AG04450 (cell line): ENCODE measurements around the gene CCDC192. TPM values are rescaled to one million over a fixed set of nuclear protein-coding genes. Genes with fewer than 3 reads are reported as not detected.
A peak's percentile ranks its signal among the peaks of the same experiment; 100 is the strongest.

Experiments
- CTCF ChIA-PET: fragments of 300-600, 350-600 bp; formaldehyde crosslinking; extraction: SDS; loops from one replicate; lab custom pipeline; 2022; ENCODE audit warnings: antibody characterized with exemption, inconsistent platforms; lab: Charles Lee
- POLR2A ChIA-PET: fragments of 350-600 bp; formaldehyde crosslinking; extraction: SDS; loops from one replicate; lab custom pipeline; 2021; ENCODE audit warnings: antibody characterized with exemption, inconsistent platforms; lab: Yijun Ruan, JAX
- DNase-seq: peaks from one replicate; pipeline ENCODE4 v3.0.0-alpha.2; 2011; ENCODE audit warnings: low read depth, low spot score
- H3K27ac ChIP-seq: one replicate; pipeline ENCODE4 v1.5.1; 2012; ENCODE audit warnings: low read depth, low read length, control low read depth
- H3K27me3 ChIP-seq: one replicate; pipeline ENCODE4 v1.6.0; 2012; ENCODE audit warnings: low read length; ENCODE audit not compliant: control insufficient read depth, insufficient read depth
- H3K4me3 ChIP-seq: 2 replicates; pipeline ENCODE4 v1.5.1; 2011; ENCODE audit warnings: mild to moderate bottlenecking, low read depth, low read length, control low read depth
- H3K9me3 ChIP-seq: 2 replicates; pipeline ENCODE4 v1.5.1; 2012; ENCODE audit warnings: low read length; ENCODE audit not compliant: control insufficient read depth, insufficient read depth
- polyA plus RNA-seq: library from polyadenylated mRNA; depleted of rRNA; stranded (reverse); fragments of >200 nt; gene quantifications from 2 replicates; pipeline ENCODE4 v1.2.3, GENCODE V29; 2011
- TF ChIP-seq, protein P1 (sequence below): IDR thresholded peaks from 2 replicates; pipeline ENCODE4 v1.5.1; 2011; ENCODE audit warnings: low read depth, low read length, control low read depth, inconsistent platforms

The CCDC192 gene
- polyA plus RNA-seq, 1 experiment = not detected

DNA sequence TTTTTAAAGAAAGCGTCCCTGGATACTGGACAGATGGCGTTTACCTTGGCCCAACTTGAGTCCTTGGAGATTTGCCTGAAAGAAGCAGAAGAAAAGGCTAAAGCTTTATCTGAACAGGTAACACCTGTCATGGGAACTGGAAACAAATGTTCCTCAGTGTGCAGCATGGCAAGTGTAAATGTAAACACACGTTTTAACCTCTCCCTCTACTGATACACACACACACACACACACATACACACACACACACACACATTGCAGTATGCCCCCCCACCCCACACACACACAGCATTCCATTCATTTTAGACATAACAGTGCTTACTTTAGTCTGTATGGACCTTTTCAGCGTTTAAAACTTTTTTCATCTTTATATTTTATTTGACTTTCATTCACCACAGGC, 51.1 kb downstream of the CCDC192 start:
- Histone ChIP-seq H3K27me3 (no peaks in the 10 kb centered on the region), H3K4me3 (no peak overlapping the region), H3K27ac (no peak overlapping the region), H3K9me3 (no peaks in the 10 kb centered on the region)
- TF ChIP-seq, protein P1, sequence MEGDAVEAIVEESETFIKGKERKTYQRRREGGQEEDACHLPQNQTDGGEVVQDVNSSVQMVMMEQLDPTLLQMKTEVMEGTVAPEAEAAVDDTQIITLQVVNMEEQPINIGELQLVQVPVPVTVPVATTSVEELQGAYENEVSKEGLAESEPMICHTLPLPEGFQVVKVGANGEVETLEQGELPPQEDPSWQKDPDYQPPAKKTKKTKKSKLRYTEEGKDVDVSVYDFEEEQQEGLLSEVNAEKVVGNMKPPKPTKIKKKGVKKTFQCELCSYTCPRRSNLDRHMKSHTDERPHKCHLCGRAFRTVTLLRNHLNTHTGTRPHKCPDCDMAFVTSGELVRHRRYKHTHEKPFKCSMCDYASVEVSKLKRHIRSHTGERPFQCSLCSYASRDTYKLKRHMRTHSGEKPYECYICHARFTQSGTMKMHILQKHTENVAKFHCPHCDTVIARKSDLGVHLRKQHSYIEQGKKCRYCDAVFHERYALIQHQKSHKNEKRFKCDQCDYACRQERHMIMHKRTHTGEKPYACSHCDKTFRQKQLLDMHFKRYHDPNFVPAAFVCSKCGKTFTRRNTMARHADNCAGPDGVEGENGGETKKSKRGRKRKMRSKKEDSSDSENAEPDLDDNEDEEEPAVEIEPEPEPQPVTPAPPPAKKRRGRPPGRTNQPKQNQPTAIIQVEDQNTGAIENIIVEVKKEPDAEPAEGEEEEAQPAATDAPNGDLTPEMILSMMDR = no peak
- ChIA-PET POLR2A (interaction anchor here (0.7 to 1.0 kb wide), 2 partner anchors 47 to 328 kb away, joined by 3 to 4 read pairs; no protein-coding TSS in a partner anchor), CTCF (interaction anchor here (0.8 to 1.8 kb wide), 2 partner anchors 327 to 447 kb away, joined by 3 to 4 read pairs; no protein-coding TSS in a partner anchor)
- DNase-seq = peak; percentile 47

DNA sequence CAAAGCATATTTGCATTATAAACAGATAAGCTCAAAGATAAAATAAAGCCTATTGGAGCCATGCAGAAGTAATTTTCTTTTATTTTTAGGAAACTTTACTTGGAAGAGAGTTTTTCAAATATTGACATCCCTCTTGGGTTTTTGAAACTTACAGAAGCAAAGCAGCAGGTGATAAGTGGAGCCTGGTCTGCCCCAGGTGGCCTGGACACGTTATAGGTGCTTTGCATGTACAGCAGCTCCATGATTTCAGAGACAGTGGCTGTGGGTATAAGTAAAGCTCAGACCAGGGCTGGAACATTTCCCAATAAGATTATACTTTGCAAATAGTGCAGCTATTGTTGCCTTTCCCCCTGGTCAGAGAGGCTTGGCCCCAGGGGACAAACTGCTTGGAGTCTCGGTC, 51.5 kb downstream of the CCDC192 start:
- ChIA-PET CTCF (interaction anchor here (0.8 to 1.8 kb wide), 2 partner anchors 326 to 447 kb away, joined by 3 to 4 read pairs; no protein-coding TSS in a partner anchor), POLR2A (interaction anchor here (1.0 kb wide), 1 partner anchor 328 kb away, joined by 3 read pairs; no protein-coding TSS in a partner anchor)
- Histone ChIP-seq H3K27me3 (no peaks in the 10 kb centered on the region), H3K4me3 (no peak overlapping the region), H3K27ac (no peak overlapping the region), H3K9me3 (no peaks in the 10 kb centered on the region)
- TF ChIP-seq, protein P1 = no peak
- no peak for DNase-seq

DNA sequence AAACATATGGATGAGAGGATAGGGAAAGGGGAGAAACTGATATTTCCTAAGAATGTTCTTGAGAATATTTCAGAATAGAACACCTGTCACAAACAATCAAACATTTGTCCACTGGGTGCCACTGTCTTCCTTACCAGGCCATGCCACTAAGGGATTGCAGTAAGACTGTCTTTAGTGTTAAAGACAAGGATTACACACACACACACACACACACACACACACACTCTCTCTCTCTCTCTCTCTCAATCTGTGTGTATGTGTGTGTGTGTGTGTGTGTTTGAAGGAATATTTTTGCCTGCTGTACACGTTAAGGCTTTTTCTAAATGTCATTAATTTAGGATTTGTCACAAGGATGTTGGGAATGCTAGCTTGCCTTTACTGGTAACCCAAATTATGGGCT, 54.4 kb downstream of the CCDC192 start:
- TF ChIP-seq, protein P1 = peak; percentile 44
- Histone ChIP-seq H3K27ac (no peak overlapping the region), H3K27me3 (no peaks in the 10 kb centered on the region), H3K9me3 (no peaks in the 10 kb centered on the region), H3K4me3 (no peak overlapping the region)
- ChIA-PET CTCF (interaction anchor here (0.6 to 1.2 kb wide), 5 partner anchors 109 to 444 kb away, joined by 3 to 6 read pairs (median 3); no protein-coding TSS in a partner anchor), POLR2A (interaction anchor here (0.7 kb wide), 1 partner anchor 196 kb away, joined by 6 read pairs; no protein-coding TSS in a partner anchor)
- DNase-seq = no peak

DNA sequence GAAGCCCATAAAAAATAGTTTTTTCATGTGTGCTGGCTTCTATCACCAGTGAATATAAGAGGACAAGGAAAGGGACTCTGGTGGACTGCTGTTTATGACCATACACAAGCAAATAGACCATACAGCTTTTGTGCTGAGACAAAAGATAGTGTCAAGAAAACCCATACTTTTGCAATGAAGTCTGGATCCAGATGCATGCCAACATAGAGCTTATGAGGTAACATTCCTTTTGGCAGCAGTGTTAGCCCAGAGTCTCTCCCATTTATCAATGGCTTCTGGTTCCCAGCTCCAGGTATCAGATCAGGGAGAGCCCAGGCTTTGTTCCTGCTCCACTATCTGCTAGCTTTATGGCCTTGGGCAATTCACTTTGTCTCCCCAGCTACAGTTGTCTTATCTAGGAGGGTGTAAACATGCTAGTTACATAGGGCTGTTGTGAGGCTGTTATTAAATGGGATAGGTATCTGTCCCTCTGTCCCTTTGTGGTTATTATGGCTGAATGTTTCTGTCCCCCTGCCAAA, 55.6 kb downstream of the CCDC192 start:
- H3K4me3 ChIP-seq = no peak overlapping the region
- H3K9me3 ChIP-seq = no peaks in the 10 kb centered on the region
- TF ChIP-seq, protein P1 = no peak
- POLR2A ChIA-PET = no interaction called here
- no peak overlapping the region for H3K27ac ChIP-seq
- no peak for DNase-seq
- H3K27me3 ChIP-seq = no peaks in the 10 kb centered on the region
- CTCF ChIA-PET = interaction anchor here (0.5 to 1.2 kb wide), 3 partner anchors 120 to 324 kb away, joined by 3 to 6 read pairs (median 6); no protein-coding TSS in a partner anchor

DNA sequence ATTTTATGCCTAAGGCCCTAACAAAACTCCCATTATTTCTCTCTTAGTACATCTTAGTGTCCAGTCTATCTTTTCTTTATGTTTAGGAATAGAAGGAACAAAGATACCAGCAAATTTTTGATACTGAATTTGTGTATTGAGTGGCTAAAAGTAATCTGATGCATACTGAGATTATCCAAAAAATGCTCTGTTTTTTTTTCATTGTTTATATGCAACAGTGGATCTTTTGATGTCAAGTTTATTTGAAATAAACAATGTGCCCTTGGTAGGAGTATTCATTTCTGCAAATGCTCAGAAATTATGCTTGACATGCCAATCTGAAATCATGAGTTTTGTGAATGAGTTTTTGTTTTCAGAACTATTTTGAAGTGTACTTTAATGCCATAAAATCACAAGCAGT, 58.7 kb downstream of the CCDC192 start:
- no peak overlapping the region for H3K27ac ChIP-seq
- H3K9me3 ChIP-seq = no peaks in the 10 kb centered on the region
- TF ChIP-seq, protein P1 = no peak
- no peak for DNase-seq
- POLR2A ChIA-PET = no interaction called here
- H3K4me3 ChIP-seq = no peak overlapping the region
- H3K27me3 ChIP-seq = no peaks in the 10 kb centered on the region
- CTCF ChIA-PET = no interaction called here
